T-cell (primary cell): ENCODE measurements around the gene IL22RA2. TPM values are rescaled to one million over a fixed set of nuclear protein-coding genes. Genes with fewer than 3 reads are reported as not detected.
"Not testable (repeated sequence)": the region's sequence is repeated elsewhere in the genome, so short reads cannot be mapped to it uniquely, and the experiment has no call there.

Experiments used
- ATAC-seq, 4 experiments: fragments of 200-7000 bp in 3 of 4; fragments of 150-1000 bp in 1 of 4; cut with Tn5 transposase; replicated peaks in 1 of 4; 1 replicate in 3 of 4; 2 replicates in 1 of 4; pipeline ENCODE4 v1.10.0; 2021; ENCODE audit warnings: moderate library complexity in 3 of 4, mild to moderate bottlenecking in 2 of 4, moderate number of reproducible peaks in 1 of 4
- CTCF ChIA-PET, 2 donors: fragments of 300-600 bp; sonication (Branson Sonifier 250); formaldehyde crosslinking; loops; one replicate each; lab custom pipeline; 2022; ENCODE audit warnings: antibody characterized with exemption in 2 of 2; lab: Charles Lee
- POLR2A ChIA-PET, 2 donors: fragments of 300-600 bp; sonication (Branson Sonifier 250); formaldehyde crosslinking; loops; one replicate each; lab custom pipeline; 2022; ENCODE audit warnings: antibody characterized with exemption in 2 of 2; lab: Charles Lee
- DNase-seq, 35 experiments: peaks; one replicate each; pipeline versions ENCODE4 v3.0.0 to v3.0.0-alpha.2; 2013 to 2023
- H3K27ac ChIP-seq: one replicate; pipeline ENCODE4 v1.5.1; 2013; ENCODE audit warnings: low read length
- H3K27me3 ChIP-seq, 2 experiments: replicated peaks in 1 of 2; 1 replicate in 1 of 2; 2 replicates in 1 of 2; pipeline versions ENCODE4 v1.6.1 to v1.7.0; 2013; ENCODE audit warnings: low read length in 1 of 2, mixed read lengths in 1 of 2; ENCODE audit not compliant: control insufficient read depth in 2 of 2, insufficient read depth in 2 of 2; ENCODE audit errors: extremely low read depth in 1 of 2
- H3K36me3 ChIP-seq, 2 donors: 1 replicate in 1 of 2; 2 replicates in 1 of 2; pipeline versions ENCODE4 v1.6.1 to v1.7.0; 2013; ENCODE audit warnings: low read length in 1 of 2; ENCODE audit not compliant: control insufficient read depth in 2 of 2, insufficient read depth in 1 of 2; ENCODE audit errors: extremely low read depth in 1 of 2
- H3K4me1 ChIP-seq, 2 experiments: 1 replicate in 1 of 2; 2 replicates in 1 of 2; pipeline versions ENCODE4 v1.6.1 to v1.7.0; 2013; ENCODE audit warnings: low read length in 2 of 2, mixed read lengths in 1 of 2; ENCODE audit not compliant: insufficient read depth in 2 of 2, control insufficient read depth in 1 of 2; ENCODE audit errors: extremely low read depth in 1 of 2
- H3K4me3 ChIP-seq, 2 donors: 1 replicate in 1 of 2; 2 replicates in 1 of 2; pipeline versions ENCODE4 v1.5.1 to v1.7.0; 2013; ENCODE audit warnings: mild to moderate bottlenecking in 2 of 2, low read length in 1 of 2, moderate library complexity in 1 of 2; ENCODE audit not compliant: control insufficient read depth in 1 of 2; ENCODE audit errors: extremely low read depth in 1 of 2
- H3K9me3 ChIP-seq: 2 replicates; pipeline ENCODE4 v1.7.0; 2013
- H3K27ac Mint-ChIP-seq, 2 donors: one replicate each; pipeline ENCODE4 v1.8.0; 2020 to 2021; ENCODE audit warnings: mild to moderate bottlenecking in 2 of 2, mixed read lengths in 2 of 2
- H3K27me3 Mint-ChIP-seq, 2 donors: one replicate each; pipeline ENCODE4 v1.8.0; 2021 to 2022; ENCODE audit warnings: mixed read lengths in 2 of 2
- H3K36me3 Mint-ChIP-seq: one replicate; pipeline ENCODE4 v1.8.0; 2021; ENCODE audit warnings: mixed read lengths
- H3K4me1 Mint-ChIP-seq, 3 donors: one replicate each; pipeline ENCODE4 v1.8.0; 2020 to 2022; ENCODE audit warnings: mixed read lengths in 3 of 3, mild to moderate bottlenecking in 1 of 3
- H3K4me3 Mint-ChIP-seq, 3 donors: one replicate each; pipeline ENCODE4 v1.8.0; 2020 to 2022; ENCODE audit warnings: mild to moderate bottlenecking in 3 of 3, mixed read lengths in 3 of 3, moderate library complexity in 3 of 3
- H3K9me3 Mint-ChIP-seq, 3 donors: one replicate each; pipeline ENCODE4 v1.8.0; 2020 to 2022; ENCODE audit warnings: mixed read lengths in 3 of 3
- WGBS: methylation state at CpG from one replicate; pipeline ENCODE4 v1.1.5; 2013; ENCODE audit warnings: missing lambda C conversion rate; ENCODE audit not compliant: insufficient coverage; 5-methylcytosine and 5-hydroxymethylcytosine counted together
- total RNA-seq, 35 experiments: library from RNA in 6 of 35; stranded (reverse) in 6 of 35; fragments of 120-200 nt in 1 of 35; gene quantifications; one replicate each; pipeline versions ENCODE4 v1.2.1 to v1.2.4 and lab custom pipeline; 2013 to 2026

The IL22RA2 gene
- total RNA-seq, 5 donors from 2014 or later (not counting 1 experiment from before 2014, with no cell fraction given), result not detected

DNA sequence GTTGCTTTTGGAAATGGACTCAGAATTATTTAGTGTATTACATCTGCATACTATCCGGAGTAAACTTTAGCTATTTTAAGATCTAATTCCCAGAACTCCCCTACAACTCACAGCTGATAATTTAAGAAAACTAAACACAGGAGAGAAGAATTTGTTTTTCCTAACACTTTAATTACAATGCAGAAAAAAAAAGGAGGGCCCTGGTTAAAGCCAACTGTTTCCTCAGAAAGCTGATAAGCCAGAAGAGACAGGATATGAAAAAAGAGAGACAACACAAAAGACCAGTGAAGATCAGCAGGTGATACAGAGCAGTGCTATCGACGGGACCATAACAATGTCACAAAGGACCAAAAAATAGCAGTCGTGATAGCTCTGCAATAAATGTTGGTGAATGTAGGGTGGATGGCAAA lies 39.9 kb upstream of the IL22RA2 start:
- no peaks in the 10 kb centered on the region for H3K36me3 ChIP-seq
- H3K4me1 ChIP-seq, result peaks cover 12 to 25% of the 10 kb centered on the region in 2 experiments
- DNase-seq (no peak), ATAC-seq (peak in 1 of 4 experiments; percentile 19)
- WGBS, result 64% methylated on average over 3 of the region's 4 CpGs
- POLR2A ChIA-PET, result interaction anchor here in 1 of 2 donors (0.5 to 1.2 kb wide), 4 partner anchors 10 to 1359 kb away, joined by 3 to 5 read pairs (median 3); no protein-coding TSS in a partner anchor
- Mint-ChIP-seq H3K4me1 (peaks cover 73 to 79% (median 73%) of the 10 kb centered on the region in 3 donors), H3K27me3 (no peaks in the 10 kb centered on the region), H3K27ac (peak overlapping the region in 1 of 2 donors; percentile 0), H3K9me3 (peaks cover 0 to 5% (median 0%) of the 10 kb centered on the region in 3 donors), H3K36me3 (peaks cover 25% of the 10 kb centered on the region), H3K4me3 (peak overlapping the region in 1 of 3 donors; percentile 10)
- no peaks in the 10 kb centered on the region for H3K27me3 ChIP-seq
- H3K4me3 ChIP-seq, result no peak overlapping the region
- H3K27ac ChIP-seq, result no peak overlapping the region
- H3K9me3 ChIP-seq, result no peaks in the 10 kb centered on the region
- CTCF ChIA-PET, result interaction anchor here in 1 of 2 donors (1.0 kb wide), 1 partner anchor 18 kb away, joined by 3 read pairs; no protein-coding TSS in a partner anchor

- Mint-ChIP-seq H3K4me3 (no peak overlapping the region), H3K27me3 (no peaks in the 10 kb centered on the region), H3K27ac (no peak overlapping the region), H3K4me1 (peaks cover 67 to 75% (median 67%) of the 10 kb centered on the region in 3 donors), H3K9me3 (peaks cover 0 to 5% (median 0%) of the 10 kb centered on the region in 3 donors), H3K36me3 (peaks cover 34% of the 10 kb centered on the region)
- Histone ChIP-seq H3K4me3 (no peak overlapping the region), H3K9me3 (no peaks in the 10 kb centered on the region), H3K4me1 (peaks cover 2 to 11% of the 10 kb centered on the region in 2 experiments), H3K36me3 (no peaks in the 10 kb centered on the region), H3K27ac (no peak overlapping the region), H3K27me3 (no peaks in the 10 kb centered on the region)
- POLR2A ChIA-PET, result no interaction called here
- ATAC-seq, result no peak
- CTCF ChIA-PET, result interaction anchor here in 1 of 2 donors (0.5 kb wide), 1 partner anchor 205 kb away, joined by 3 read pairs; no protein-coding TSS in a partner anchor
- DNase-seq, result no peak
- 98% methylated on average over 3 of the region's 3 CpGs for WGBS
Observed at GRCh38 chr6:137211910-137212309, 38.5 kb upstream of the IL22RA2 start.

GRCh38 chr6:137210903-137211302 lies 37.5 kb upstream of the IL22RA2 start:
- Mint-ChIP-seq H3K27ac (no peak overlapping the region), H3K9me3 (peaks cover 0 to 5% (median 0%) of the 10 kb centered on the region in 3 donors), H3K4me3 (no peak overlapping the region), H3K4me1 (peaks cover 61 to 66% (median 64%) of the 10 kb centered on the region in 3 donors), H3K36me3 (peaks cover 39% of the 10 kb centered on the region), H3K27me3 (no peaks in the 10 kb centered on the region)
- no peaks in the 10 kb centered on the region for H3K9me3 ChIP-seq
- peaks cover 0 to 3% of the 10 kb centered on the region in 2 donors for H3K36me3 ChIP-seq
- H3K27me3 ChIP-seq, result no peaks in the 10 kb centered on the region
- DNase-seq (no peak), ATAC-seq (no peak)
- H3K4me1 ChIP-seq, result peaks cover 0 to 6% of the 10 kb centered on the region in 2 experiments
- POLR2A ChIA-PET, result no interaction called here
- H3K27ac ChIP-seq, result no peak overlapping the region
- H3K4me3 ChIP-seq, result no peak overlapping the region
- CTCF ChIA-PET, result no interaction called here

- Mint-ChIP-seq H3K27ac (no peak overlapping the region), H3K27me3 (no peaks in the 10 kb centered on the region), H3K4me3 (no peak overlapping the region), H3K9me3 (peaks cover 0 to 5% (median 0%) of the 10 kb centered on the region in 3 donors), H3K36me3 (peaks cover 58% of the 10 kb centered on the region), H3K4me1 (peaks cover 40 to 46% (median 43%) of the 10 kb centered on the region in 3 donors)
- H3K4me1 ChIP-seq, result peaks cover 0 to 4% of the 10 kb centered on the region in 2 experiments
- ATAC-seq (no peak), DNase-seq (no peak)
- CTCF ChIA-PET, result no interaction called here
- H3K27me3 ChIP-seq, result no peaks in the 10 kb centered on the region
- no peaks in the 10 kb centered on the region for H3K9me3 ChIP-seq
- no peak overlapping the region for H3K27ac ChIP-seq
- 88% methylated on average over 7 of the region's 7 CpGs for WGBS
- peaks cover 0 to 27% of the 10 kb centered on the region in 2 donors for H3K36me3 ChIP-seq
- POLR2A ChIA-PET, result no interaction called here
- no peak overlapping the region for H3K4me3 ChIP-seq
Observed at GRCh38 chr6:137208279-137208678, 34.8 kb upstream of the IL22RA2 start.

DNA sequence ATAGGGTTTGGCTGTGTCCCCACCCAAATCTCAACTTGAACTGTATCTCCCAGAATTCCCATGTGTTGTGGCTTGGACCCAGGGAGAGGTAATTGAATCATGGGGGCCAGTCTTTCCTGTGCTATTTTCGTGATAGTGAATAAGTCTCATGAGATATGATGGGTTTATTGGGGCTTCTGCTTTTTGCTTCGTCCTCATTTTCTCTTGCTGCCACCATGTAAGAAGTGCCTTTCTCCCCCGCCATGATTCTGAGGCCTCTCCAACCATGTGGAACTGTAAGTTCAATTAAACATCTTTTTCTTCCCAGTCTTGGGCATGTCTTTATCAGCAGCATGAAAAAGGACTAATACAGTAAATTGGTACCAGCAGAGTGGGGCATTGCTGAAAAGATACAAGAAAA lies 34.0 kb upstream of the IL22RA2 start:
- CTCF ChIA-PET, H3K4me3 Mint-ChIP-seq, H3K4me1 ChIP-seq, H3K4me3 ChIP-seq, H3K27ac ChIP-seq, POLR2A ChIA-PET, H3K27me3 Mint-ChIP-seq, H3K27ac Mint-ChIP-seq, ATAC-seq, H3K9me3 ChIP-seq, DNase-seq, H3K27me3 ChIP-seq, H3K9me3 Mint-ChIP-seq: not testable (repeated sequence)
- 100% methylated on average over 2 of the region's 3 CpGs for WGBS
- H3K36me3 Mint-ChIP-seq, result peaks cover 59% of the 10 kb centered on the region
- peaks cover 35 to 40% (median 37%) of the 10 kb centered on the region in 3 donors for H3K4me1 Mint-ChIP-seq
- peaks cover 0 to 33% of the 10 kb centered on the region in 2 donors for H3K36me3 ChIP-seq

GRCh38 chr6:137206577-137206976 lies 33.1 kb upstream of the IL22RA2 start:
- WGBS, result no CpG with 5 or more reads among the region's 1 CpG
- POLR2A ChIA-PET, result no interaction called here

More at GRCh38 chr6:137206577-137206976, 33.1 kb upstream of the IL22RA2 start:
- DNase-seq, result no peak
- Mint-ChIP-seq H3K4me1 (peaks cover 31 to 33% (median 31%) of the 10 kb centered on the region in 3 donors), H3K36me3 (peaks cover 62% of the 10 kb centered on the region), H3K4me3 (no peak overlapping the region), H3K27ac (no peak overlapping the region), H3K27me3 (no peaks in the 10 kb centered on the region), H3K9me3 (peaks cover 0 to 5% (median 0%) of the 10 kb centered on the region in 3 donors)
- no peak overlapping the region for H3K4me3 ChIP-seq
- peaks cover 0 to 36% of the 10 kb centered on the region in 2 donors for H3K36me3 ChIP-seq
- no peak for ATAC-seq
- H3K9me3 ChIP-seq, result no peaks in the 10 kb centered on the region
- CTCF ChIA-PET, result interaction anchor here in 1 of 2 donors (1.0 kb wide), 1 partner anchor 108 kb away, joined by 3 read pairs; no protein-coding TSS in a partner anchor
- H3K27ac ChIP-seq, result no peak overlapping the region
- H3K4me1 ChIP-seq, result no peaks in the 10 kb centered on the region
- no peaks in the 10 kb centered on the region for H3K27me3 ChIP-seq
